SK-N-SH treated with all-trans-retinoic acid at 6 μM for 48 hours (cell line): ENCODE results near the gene SNX8.
A peak's percentile ranks its signal among the peaks of the same experiment; 100 is the strongest.
"Not testable (repeated sequence)": the region's sequence is repeated elsewhere in the genome, so short reads cannot be mapped to it uniquely, and the experiment has no call there.

Experiments
- ATAC-seq: fragments of 200-7000 bp; cut with Tn5 transposase; 3 replicates; pipeline ENCODE4 v1.9.1; 2020; ENCODE audit warnings: mild to moderate bottlenecking, moderate library complexity
- ARNTL ChIP-seq: fragments of 450-650 bp; formaldehyde crosslinking; IDR thresholded peaks from 2 replicates; pipeline ENCODE4 v1.5.0; 2020; ENCODE audit warnings: low read depth, mild to moderate bottlenecking, moderate library complexity, borderline replicate concordance
- BACH2 ChIP-seq: fragments of 250-450 bp; sonication (Bioruptor Pico); IDR thresholded peaks from 2 replicates; pipeline ENCODE4 v1.9.0; 2021; ENCODE audit warnings: mild to moderate bottlenecking, borderline replicate concordance
- CSDC2 ChIP-seq: fragments of 250-450 bp; sonication (Bioruptor Pico); IDR thresholded peaks from 2 replicates; pipeline ENCODE4 v1.5.0; 2020; ENCODE audit warnings: mild to moderate bottlenecking, moderate library complexity
- ESRRG ChIP-seq: fragments of 250-450 bp; sonication (Bioruptor Pico); IDR thresholded peaks from 2 replicates; pipeline ENCODE4 v1.6.1; 2021; ENCODE audit warnings: mild to moderate bottlenecking
- GLIS3 ChIP-seq: fragments of 250-450 bp; sonication (Bioruptor Pico); IDR thresholded peaks from 2 replicates; pipeline ENCODE4 v1.5.0; 2020; ENCODE audit warnings: mild to moderate bottlenecking, moderate library complexity
- ISL1 ChIP-seq: fragments of 250-450 bp; sonication (Bioruptor Pico); IDR thresholded peaks from 2 replicates; pipeline ENCODE4 v2.1.2; 2022; ENCODE audit warnings: mild to moderate bottlenecking, moderate library complexity
- OSR1 ChIP-seq: fragments of 250-450 bp; sonication (Bioruptor Pico); IDR thresholded peaks from 2 replicates; pipeline ENCODE4 v1.8.0; 2022; ENCODE audit warnings: moderate library complexity, mild to moderate bottlenecking, inconsistent platforms
- PATZ1 ChIP-seq: fragments of 250-450 bp; sonication (Bioruptor Pico); IDR thresholded peaks from 2 replicates; pipeline ENCODE4 v1.8.0; 2020; ENCODE audit warnings: mild to moderate bottlenecking, moderate library complexity, borderline replicate concordance
- PPARA ChIP-seq: fragments of 250-450 bp; sonication (Bioruptor Pico); IDR thresholded peaks from 2 replicates; pipeline ENCODE4 v1.5.0; 2020; ENCODE audit warnings: mild to moderate bottlenecking, borderline replicate concordance
- RARB ChIP-seq: fragments of 250-450 bp; sonication (Bioruptor Pico); IDR thresholded peaks from 2 replicates; pipeline ENCODE4 v1.8.0; 2021; ENCODE audit warnings: mild to moderate bottlenecking, moderate library complexity
- SNAI2 ChIP-seq: fragments of 250-450 bp; sonication (Bioruptor Pico); IDR thresholded peaks from 2 replicates; pipeline ENCODE4 v1.5.0; 2020; ENCODE audit warnings: mild to moderate bottlenecking, moderate library complexity
- TOX ChIP-seq: fragments of 250-450 bp; sonication (Bioruptor Pico); IDR thresholded peaks from 2 replicates; pipeline ENCODE4 v1.8.0; 2021; ENCODE audit warnings: mild to moderate bottlenecking, moderate library complexity, borderline replicate concordance
- ZC3H10 ChIP-seq: fragments of 250-450 bp; sonication (Bioruptor Pico); IDR thresholded peaks from 2 replicates; pipeline ENCODE4 v1.5.1; 2021; ENCODE audit warnings: mild to moderate bottlenecking, moderate library complexity
- ZFP3 ChIP-seq: fragments of 250-450 bp; sonication (Bioruptor Pico); IDR thresholded peaks from 2 replicates; pipeline ENCODE4 v1.5.0; 2020; ENCODE audit warnings: mild to moderate bottlenecking, moderate library complexity
- ZFP30 ChIP-seq: fragments of 450-650 bp; formaldehyde crosslinking; IDR thresholded peaks from 2 replicates; pipeline ENCODE4 v1.5.0; 2022; ENCODE audit warnings: mild to moderate bottlenecking, moderate library complexity
- ZNF565 ChIP-seq: fragments of 450-650 bp; formaldehyde crosslinking; conservative IDR thresholded peaks from 2 replicates; pipeline ENCODE4 v1.5.0; 2020; ENCODE audit warnings: low read depth, mild to moderate bottlenecking, moderate library complexity
- ZNF70 ChIP-seq: fragments of 450-650 bp; formaldehyde crosslinking; IDR thresholded peaks from 2 replicates; pipeline ENCODE4 v1.5.0; 2020; ENCODE audit warnings: mild to moderate bottlenecking, moderate library complexity
- ZNF8 ChIP-seq: fragments of 450-650 bp; formaldehyde crosslinking; IDR thresholded peaks from 2 replicates; pipeline ENCODE4 v1.5.0; 2020; ENCODE audit warnings: mild to moderate bottlenecking, moderate library complexity
- TF ChIP-seq, protein P1 (sequence below): fragments of 250-450 bp; sonication (Bioruptor Pico); IDR thresholded peaks from 2 replicates; pipeline ENCODE4 v1.8.0; 2021; ENCODE audit warnings: low read depth, mild to moderate bottlenecking, moderate library complexity, borderline replicate concordance
- TF ChIP-seq, protein P2 (sequence below): fragments of 250-450 bp; sonication (Bioruptor Pico); IDR thresholded peaks from 2 replicates; pipeline ENCODE4 v1.5.1; 2020; ENCODE audit warnings: low read depth, mild to moderate bottlenecking, moderate library complexity
- TF ChIP-seq, protein P3 (sequence below): fragments of 250-450 bp; sonication (Bioruptor Pico); IDR thresholded peaks from 2 replicates; pipeline ENCODE4 v1.5.1; 2021; ENCODE audit warnings: mild to moderate bottlenecking, moderate library complexity

The SNX8 gene

DNA sequence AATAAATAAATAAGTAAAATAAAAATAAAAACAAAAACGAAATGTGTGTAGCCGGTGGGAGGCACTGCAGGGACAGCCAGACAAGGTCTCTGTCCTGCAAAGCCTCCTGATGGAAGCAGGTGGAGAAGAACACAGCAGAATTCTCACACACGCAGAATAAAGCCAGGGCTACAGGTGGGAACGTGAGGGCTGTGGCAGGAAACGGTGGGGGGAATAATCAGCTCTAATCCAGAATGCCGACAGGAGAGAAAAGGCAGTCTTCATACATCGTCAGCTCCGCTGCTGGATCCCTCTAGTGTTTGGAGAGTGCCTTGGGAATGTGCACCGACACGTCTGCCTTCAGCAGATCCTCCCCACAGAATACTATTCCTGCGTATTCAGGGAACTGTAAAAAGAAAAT lies 6.8 kb upstream of the SNX8 start:
- ATAC-seq = peak; percentile 24; the same call in 2 of the 3 replicates
- no peak for TF ChIP-seq ARNTL (CRISPR knock-in tag)
- TF ChIP-seq, protein P1, sequence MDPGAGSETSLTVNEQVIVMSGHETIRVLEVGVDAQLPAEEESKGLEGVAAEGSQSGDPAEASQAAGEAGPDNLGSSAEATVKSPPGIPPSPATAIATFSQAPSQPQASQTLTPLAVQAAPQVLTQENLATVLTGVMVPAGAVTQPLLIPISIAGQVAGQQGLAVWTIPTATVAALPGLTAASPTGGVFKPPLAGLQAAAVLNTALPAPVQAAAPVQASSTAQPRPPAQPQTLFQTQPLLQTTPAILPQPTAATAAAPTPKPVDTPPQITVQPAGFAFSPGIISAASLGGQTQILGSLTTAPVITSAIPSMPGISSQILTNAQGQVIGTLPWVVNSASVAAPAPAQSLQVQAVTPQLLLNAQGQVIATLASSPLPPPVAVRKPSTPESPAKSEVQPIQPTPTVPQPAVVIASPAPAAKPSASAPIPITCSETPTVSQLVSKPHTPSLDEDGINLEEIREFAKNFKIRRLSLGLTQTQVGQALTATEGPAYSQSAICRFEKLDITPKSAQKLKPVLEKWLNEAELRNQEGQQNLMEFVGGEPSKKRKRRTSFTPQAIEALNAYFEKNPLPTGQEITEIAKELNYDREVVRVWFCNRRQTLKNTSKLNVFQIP (CRISPR knock-in tag) = no peak

- TF ChIP-seq, protein P2, sequence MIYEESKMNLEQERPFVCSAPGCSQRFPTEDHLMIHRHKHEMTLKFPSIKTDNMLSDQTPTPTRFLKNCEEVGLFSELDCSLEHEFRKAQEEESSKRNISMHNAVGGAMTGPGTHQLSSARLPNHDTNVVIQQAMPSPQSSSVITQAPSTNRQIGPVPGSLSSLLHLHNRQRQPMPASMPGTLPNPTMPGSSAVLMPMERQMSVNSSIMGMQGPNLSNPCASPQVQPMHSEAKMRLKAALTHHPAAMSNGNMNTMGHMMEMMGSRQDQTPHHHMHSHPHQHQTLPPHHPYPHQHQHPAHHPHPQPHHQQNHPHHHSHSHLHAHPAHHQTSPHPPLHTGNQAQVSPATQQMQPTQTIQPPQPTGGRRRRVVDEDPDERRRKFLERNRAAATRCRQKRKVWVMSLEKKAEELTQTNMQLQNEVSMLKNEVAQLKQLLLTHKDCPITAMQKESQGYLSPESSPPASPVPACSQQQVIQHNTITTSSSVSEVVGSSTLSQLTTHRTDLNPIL (CRISPR knock-in tag) = no peak
- no peak for TF ChIP-seq PATZ1
- TF ChIP-seq ZFP30 = no peak
- TF ChIP-seq GLIS3 (CRISPR knock-in tag) = no peak
- TF ChIP-seq ZNF565 = no peak
- TF ChIP-seq ARNTL (CRISPR knock-in tag) = no peak
- no peak for TF ChIP-seq PPARA
- no peak for TF ChIP-seq ZNF70 (CRISPR knock-in tag)
- TF ChIP-seq CSDC2 (CRISPR knock-in tag) = no peak
- TF ChIP-seq RARB (CRISPR knock-in tag) = no peak
- TF ChIP-seq ZC3H10 = no peak
- TF ChIP-seq ZNF8 (CRISPR knock-in tag) = no peak
- TF ChIP-seq BACH2 (CRISPR knock-in tag) = no peak
- no peak for TF ChIP-seq SNAI2
- TF ChIP-seq ESRRG (CRISPR knock-in tag) = no peak
- no peak for TF ChIP-seq TOX (CRISPR knock-in tag)
- TF ChIP-seq ZFP3 (CRISPR knock-in tag) = no peak
- TF ChIP-seq, protein P1 (CRISPR knock-in tag) = no peak
- TF ChIP-seq, all 23 proteins: peak for 0
- no peak for ATAC-seq
These were observed 3.5 kb upstream of the SNX8 start for GRCh38 chr7:2317556-2318293.

DNA sequence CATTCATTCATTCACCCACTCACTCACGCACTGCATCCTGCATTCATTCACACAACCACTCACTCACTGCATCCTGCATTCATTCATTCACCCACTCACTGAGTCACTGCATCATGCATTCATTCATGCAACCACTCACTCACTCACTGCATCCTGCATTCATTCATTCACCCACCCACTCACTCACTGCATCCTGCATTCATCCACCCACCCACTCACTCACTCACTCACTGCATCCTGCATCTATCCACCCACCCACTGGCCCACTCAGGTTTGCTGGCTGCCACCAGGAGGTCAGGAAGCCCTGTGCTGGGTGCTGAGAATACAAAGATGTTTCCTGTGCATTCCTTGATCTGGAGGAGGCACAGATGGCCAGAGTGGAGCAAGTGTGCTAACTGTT lies 2.3 kb upstream of the SNX8 start:
- TF ChIP-seq, protein P3, sequence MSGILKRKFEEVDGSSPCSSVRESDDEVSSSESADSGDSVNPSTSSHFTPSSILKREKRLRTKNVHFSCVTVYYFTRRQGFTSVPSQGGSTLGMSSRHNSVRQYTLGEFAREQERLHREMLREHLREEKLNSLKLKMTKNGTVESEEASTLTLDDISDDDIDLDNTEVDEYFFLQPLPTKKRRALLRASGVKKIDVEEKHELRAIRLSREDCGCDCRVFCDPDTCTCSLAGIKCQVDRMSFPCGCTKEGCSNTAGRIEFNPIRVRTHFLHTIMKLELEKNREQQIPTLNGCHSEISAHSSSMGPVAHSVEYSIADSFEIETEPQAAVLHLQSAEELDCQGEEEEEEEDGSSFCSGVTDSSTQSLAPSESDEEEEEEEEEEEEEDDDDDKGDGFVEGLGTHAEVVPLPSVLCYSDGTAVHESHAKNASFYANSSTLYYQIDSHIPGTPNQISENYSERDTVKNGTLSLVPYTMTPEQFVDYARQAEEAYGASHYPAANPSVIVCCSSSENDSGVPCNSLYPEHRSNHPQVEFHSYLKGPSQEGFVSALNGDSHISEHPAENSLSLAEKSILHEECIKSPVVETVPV (CRISPR knock-in tag) = no peak
- TF ChIP-seq TOX (CRISPR knock-in tag) (no peak), ARNTL (CRISPR knock-in tag) (no peak), OSR1 (CRISPR knock-in tag) (no peak)
- no peak for ATAC-seq

- no peak for ATAC-seq
- TF ChIP-seq SNAI2 = no peak
- TF ChIP-seq GLIS3 (CRISPR knock-in tag) = no peak
- no peak for TF ChIP-seq CSDC2 (CRISPR knock-in tag)
- TF ChIP-seq BACH2 (CRISPR knock-in tag) = no peak
- TF ChIP-seq OSR1 (CRISPR knock-in tag) = no peak
- TF ChIP-seq ARNTL (CRISPR knock-in tag) = no peak
- TF ChIP-seq ISL1 (CRISPR knock-in tag) = no peak
These were observed 1.5 kb upstream of the SNX8 start for GRCh38 chr7:2315787-2316186.

DNA sequence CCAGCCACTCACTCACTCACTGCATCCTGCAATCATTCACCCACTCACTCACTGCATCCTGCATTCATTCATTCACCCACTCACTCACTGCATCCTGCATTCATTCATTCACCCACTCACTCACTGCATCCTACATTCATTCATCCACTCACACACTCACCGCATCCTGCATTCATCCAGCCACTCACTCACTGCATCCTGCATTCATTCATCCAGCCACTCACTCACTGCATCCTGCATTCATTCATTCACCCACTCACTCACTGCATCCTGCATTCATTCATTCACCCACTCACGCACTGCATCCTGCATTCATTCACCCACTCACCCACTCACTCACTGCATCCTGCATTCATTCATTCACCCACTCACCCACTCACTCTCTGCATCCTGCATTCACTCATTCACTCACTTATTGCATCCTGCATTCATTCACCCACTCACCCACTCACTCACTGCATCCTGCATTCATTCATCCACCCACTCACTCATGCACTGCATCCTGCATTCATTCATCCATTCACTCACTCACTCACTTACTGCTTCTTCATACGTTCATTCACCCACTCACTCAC lies 802 bp upstream of the SNX8 start:
- not testable (repeated sequence) for ATAC-seq
